Transverse colon (tissue), 4 donors: ENCODE data around the gene CAT. TPM values are rescaled to one million over a fixed set of nuclear protein-coding genes. Genes with fewer than 3 reads are reported as not detected.
"Not testable (repeated sequence)": the region's sequence is repeated elsewhere in the genome, so short reads cannot be mapped to it uniquely, and the experiment has no call there.

ENCODE experiments used
- DNase-seq: peaks from one replicate; pipeline ENCODE4 v3.0.0-alpha.2; 2019
- H3K27ac ChIP-seq, 4 donors: fragments of 200-600 bp; sonication (generic); 2 replicates each; pipeline ENCODE4 v1.5.1; 2016 to 2018; ENCODE audit warnings: inconsistent platforms in 4 of 4
- H3K27me3 ChIP-seq: fragments of 200-600 bp; sonication (generic); 2 replicates; pipeline ENCODE4 v1.5.1; 2017; ENCODE audit warnings: inconsistent platforms
- H3K36me3 ChIP-seq, 4 donors: fragments of 200-600 bp; sonication (generic); 2 replicates each; pipeline ENCODE4 v1.5.1; 2017 to 2019; ENCODE audit warnings: inconsistent platforms in 4 of 4
- H3K4me1 ChIP-seq, 4 donors: fragments of 200-600 bp; sonication (generic); 2 replicates each; pipeline ENCODE4 v1.5.1; 2017 to 2020; ENCODE audit warnings: inconsistent platforms in 4 of 4
- H3K4me3 ChIP-seq, 4 donors: fragments of 200-600 bp; sonication (generic); 1 replicate in 1 of 4; 2 replicates in 3 of 4; pipeline versions ENCODE4 v1.5.1 to v1.6.1; 2017 to 2019; ENCODE audit warnings: inconsistent platforms in 4 of 4
- H3K9me3 ChIP-seq, 2 donors: fragments of 200-600 bp; sonication (generic); 2 replicates each; pipeline ENCODE4 v1.5.1; 2017 to 2019; ENCODE audit warnings: inconsistent platforms in 2 of 2
- EP300 ChIP-seq: sonication (generic); formaldehyde crosslinking; IDR thresholded peaks from one replicate; pipeline ENCODE4 v1.6.1; 2017; ENCODE audit warnings: antibody characterized with exemption, low read depth
- POLR2A ChIP-seq: fragments of 450-650 bp; IDR thresholded peaks from one replicate; pipeline ENCODE4 v1.6.1; 2016; ENCODE audit warnings: antibody characterized with exemption, mild to moderate bottlenecking, moderate library complexity
- POLR2AphosphoS5 ChIP-seq, 3 donors: sonication (generic); formaldehyde crosslinking; IDR thresholded peaks; one replicate each; pipeline ENCODE4 v1.6.1; 2016; ENCODE audit warnings: antibody characterized with exemption in 3 of 3
- WGBS, 2 donors: methylation state at CpG; one replicate each; pipeline ENCODE4 v1.1.5; 2018; ENCODE audit warnings: low coverage in 1 of 2; 5-methylcytosine and 5-hydroxymethylcytosine counted together
- in situ Hi-C, 4 donors: fragments of 200-750 bp; cut with MboI; loops; one replicate each; pipeline versions ENCODE4 v1.15.0 to v1.15.1; 2017; ENCODE audit warnings: low sequenced_read_pairs in 3 of 4, low pct_ligation_motif_present in 1 of 4, low pct_unique_long_range_greater_than_20kb in 1 of 4
- intact Hi-C: fragments of 100-400 bp; cut with DNase I; formaldehyde crosslinking; loops from one replicate; pipeline ENCODE4 v1.15.1; 2023; ENCODE audit warnings: low total_unique reads
- total RNA-seq, 4 donors: library from RNA; depleted of rRNA; stranded (reverse); fragments of >200 nt; gene quantifications; one replicate each; pipeline ENCODE4 v1.1.0, GENCODE V29; 2016
- TF ChIP-seq, protein P1 (sequence below), 5 experiments: fragments of 200-600 bp in 3 of 5; fragments of 450-650 bp in 2 of 5; sonication (generic) in 3 of 5; IDR thresholded peaks; 1 replicate in 2 of 5; 2 replicates in 3 of 5; pipeline ENCODE4 v1.5.1; 2016 to 2017; ENCODE audit warnings: antibody characterized with exemption in 5 of 5, inconsistent platforms in 3 of 5, mild to moderate bottlenecking in 2 of 5, moderate library complexity in 1 of 5

The CAT gene
- total RNA-seq, 4 donors from 2014 or later: 81.2 to 168 (median 133) TPM

DNA sequence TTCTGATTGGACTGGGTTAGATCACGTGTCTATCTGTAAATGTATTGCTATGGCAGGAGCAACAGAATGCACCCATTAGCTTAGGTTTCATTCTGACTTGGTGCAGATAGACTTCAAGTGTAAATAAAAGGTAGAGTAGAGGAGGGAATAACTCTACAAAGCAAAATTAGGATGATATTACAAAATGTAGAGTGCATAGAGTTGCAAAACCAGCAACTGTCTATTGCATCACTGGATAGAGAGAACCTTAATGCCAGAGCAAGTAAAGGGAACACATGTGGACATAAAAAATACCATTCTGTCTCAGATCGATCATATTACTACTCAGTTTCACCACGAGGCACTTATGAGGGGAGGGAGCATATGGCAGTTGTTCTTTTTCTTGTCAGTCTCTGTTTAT, 22.0 kb upstream of the CAT start:
- DNase-seq: no peak
- Histone ChIP-seq H3K36me3 (no peaks in the 10 kb centered on the region), H3K9me3 (peaks cover 7 to 15% of the 10 kb centered on the region in 2 donors), H3K27ac (no peak overlapping the region), H3K4me1 (no peaks in the 10 kb centered on the region), H3K4me3 (no peak overlapping the region), H3K27me3 (no peaks in the 10 kb centered on the region)
- in situ Hi-C loops: no loop called here
- TF ChIP-seq POLR2AphosphoS5 (IDR thresholded peaks at IDR 0.05) (no peak), POLR2A (no peak), EP300 (no peak)
- TF ChIP-seq, protein P1, sequence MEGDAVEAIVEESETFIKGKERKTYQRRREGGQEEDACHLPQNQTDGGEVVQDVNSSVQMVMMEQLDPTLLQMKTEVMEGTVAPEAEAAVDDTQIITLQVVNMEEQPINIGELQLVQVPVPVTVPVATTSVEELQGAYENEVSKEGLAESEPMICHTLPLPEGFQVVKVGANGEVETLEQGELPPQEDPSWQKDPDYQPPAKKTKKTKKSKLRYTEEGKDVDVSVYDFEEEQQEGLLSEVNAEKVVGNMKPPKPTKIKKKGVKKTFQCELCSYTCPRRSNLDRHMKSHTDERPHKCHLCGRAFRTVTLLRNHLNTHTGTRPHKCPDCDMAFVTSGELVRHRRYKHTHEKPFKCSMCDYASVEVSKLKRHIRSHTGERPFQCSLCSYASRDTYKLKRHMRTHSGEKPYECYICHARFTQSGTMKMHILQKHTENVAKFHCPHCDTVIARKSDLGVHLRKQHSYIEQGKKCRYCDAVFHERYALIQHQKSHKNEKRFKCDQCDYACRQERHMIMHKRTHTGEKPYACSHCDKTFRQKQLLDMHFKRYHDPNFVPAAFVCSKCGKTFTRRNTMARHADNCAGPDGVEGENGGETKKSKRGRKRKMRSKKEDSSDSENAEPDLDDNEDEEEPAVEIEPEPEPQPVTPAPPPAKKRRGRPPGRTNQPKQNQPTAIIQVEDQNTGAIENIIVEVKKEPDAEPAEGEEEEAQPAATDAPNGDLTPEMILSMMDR (IDR thresholded peaks at IDR 0.05): no peak
- WGBS, 2 donors: 42 to 55% methylated on average over 3 of the region's 3 CpGs
- intact Hi-C loops: no loop called here

DNA sequence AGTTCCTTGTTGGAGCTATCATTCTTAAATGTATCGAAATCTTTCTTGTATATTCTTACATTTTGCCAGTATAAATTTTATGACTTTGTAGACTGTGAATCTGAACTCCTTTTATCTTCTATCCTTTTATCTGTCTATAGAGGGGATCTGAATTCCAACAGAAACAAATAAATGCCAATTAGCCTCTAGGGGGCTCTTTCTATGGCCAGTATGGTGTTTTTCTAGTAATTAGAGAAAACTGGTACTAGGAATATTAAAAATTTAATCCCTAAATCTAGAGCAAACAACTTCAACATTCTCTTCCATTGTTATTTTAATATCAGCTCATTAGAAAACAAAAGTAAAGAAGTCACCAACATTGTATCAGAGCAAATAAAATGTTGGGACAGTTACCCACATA, 21.5 kb upstream of the CAT start:
- H3K4me1 ChIP-seq: no peaks in the 10 kb centered on the region
- H3K36me3 ChIP-seq: no peaks in the 10 kb centered on the region
- 60 to 78% methylated on average over 1 of the region's 1 CpG for WGBS, 2 donors
- H3K27ac ChIP-seq: no peak overlapping the region
- in situ Hi-C loops (no loop called here), intact Hi-C loops (no loop called here)
- H3K27me3 ChIP-seq: no peaks in the 10 kb centered on the region
- no peak overlapping the region for H3K4me3 ChIP-seq
- H3K9me3 ChIP-seq: peaks cover 7 to 15% of the 10 kb centered on the region in 2 donors
- DNase-seq: no peak
- no peak for TF ChIP-seq POLR2AphosphoS5 (IDR thresholded peaks at IDR 0.05)
- TF ChIP-seq POLR2A: no peak

DNA sequence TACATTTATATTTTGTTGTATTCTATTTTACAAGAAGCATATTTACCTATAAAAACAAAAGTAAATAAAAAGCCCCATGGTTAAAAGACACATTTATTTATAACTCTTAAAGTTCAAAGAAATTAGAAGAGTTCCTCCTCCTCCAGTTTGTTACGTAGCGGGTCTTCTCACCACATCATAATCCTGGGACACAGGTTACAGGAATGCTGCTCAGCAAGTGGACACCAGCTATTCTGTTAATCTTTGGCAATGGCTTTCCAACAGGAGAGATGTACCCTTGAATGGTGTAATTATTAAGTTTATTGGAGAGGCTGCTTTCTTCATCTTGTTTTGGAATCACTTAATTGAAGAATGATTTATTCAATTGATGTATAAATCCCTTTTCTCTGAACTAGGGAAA, 19.6 kb upstream of the CAT start:
- no peaks in the 10 kb centered on the region for H3K36me3 ChIP-seq
- intact Hi-C loops: no loop called here
- no peak for DNase-seq
- WGBS, 2 donors: 83 to 89% methylated on average over 2 of the region's 2 CpGs
- H3K4me3 ChIP-seq: no peak overlapping the region
- in situ Hi-C loops: no loop called here
- H3K9me3 ChIP-seq: no peaks in the 10 kb centered on the region
- H3K27me3 ChIP-seq: no peaks in the 10 kb centered on the region
- H3K4me1 ChIP-seq: no peaks in the 10 kb centered on the region
- no peak overlapping the region for H3K27ac ChIP-seq
- TF ChIP-seq POLR2A: no peak
- TF ChIP-seq, protein P1 (IDR thresholded peaks at IDR 0.05): no peak
- no peak for TF ChIP-seq POLR2AphosphoS5 (IDR thresholded peaks at IDR 0.05)
- TF ChIP-seq EP300: no peak

DNA sequence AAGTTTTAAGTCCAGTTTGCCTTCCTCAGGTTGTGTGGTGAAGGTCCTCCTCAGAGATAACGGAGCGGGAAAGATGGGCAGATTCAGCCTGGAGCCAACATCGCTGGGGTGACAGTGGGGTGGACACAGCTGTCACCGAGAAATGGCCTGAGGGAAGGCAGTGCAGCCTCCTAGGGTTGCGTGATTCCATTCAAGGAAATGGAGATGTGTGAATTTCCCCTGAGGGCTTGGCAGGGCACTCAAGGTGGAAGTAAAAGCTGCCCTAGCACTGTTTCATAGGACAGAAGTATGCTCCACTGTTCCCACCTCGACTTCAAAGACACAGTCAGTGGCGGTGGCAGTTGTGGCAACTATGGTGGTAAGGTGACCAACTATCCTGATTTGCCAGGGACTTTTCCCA, 15.4 kb upstream of the CAT start:
- Histone ChIP-seq H3K9me3 (no peaks in the 10 kb centered on the region), H3K27ac (no peak overlapping the region), H3K36me3 (no peaks in the 10 kb centered on the region), H3K27me3 (no peaks in the 10 kb centered on the region), H3K4me1 (no peaks in the 10 kb centered on the region), H3K4me3 (no peak overlapping the region)
- no peak for DNase-seq
- in situ Hi-C loops (no loop called here), intact Hi-C loops (no loop called here)
- WGBS, 2 donors: 86 to 91% methylated on average over 6 to 7 of the region's 7 CpGs
- TF ChIP-seq EP300 (no peak), POLR2AphosphoS5 (IDR thresholded peaks at IDR 0.05) (no peak), POLR2A (no peak)
- TF ChIP-seq, protein P1 (IDR thresholded peaks at IDR 0.05): no peak

DNA sequence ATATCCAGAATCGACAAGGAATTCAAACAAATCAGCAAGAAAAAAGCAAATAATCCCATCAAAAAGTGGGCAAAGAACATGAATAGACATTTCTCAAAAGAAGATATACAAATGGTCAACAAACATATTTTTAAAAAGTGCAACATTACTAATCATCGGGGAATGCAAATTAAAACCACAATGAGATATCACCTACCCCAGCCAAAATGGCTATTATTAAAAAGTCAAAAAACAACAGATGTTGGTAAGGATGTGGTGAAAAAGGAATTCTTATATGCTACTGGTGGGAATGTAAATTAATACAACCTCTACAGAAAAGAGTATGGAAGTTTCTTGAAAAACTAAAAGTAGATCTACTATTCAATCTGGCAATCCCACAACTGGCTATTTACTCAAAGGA, 13.9 kb upstream of the CAT start:
- H3K27me3 ChIP-seq, H3K9me3 ChIP-seq, in situ Hi-C loops, H3K27ac ChIP-seq, H3K4me1 ChIP-seq, DNase-seq, H3K36me3 ChIP-seq, H3K4me3 ChIP-seq, intact Hi-C loops: not testable (repeated sequence)
- WGBS, 2 donors: 85 to 96% methylated on average over 2 of the region's 2 CpGs
